ENCODE measurements around the gene HRNR.
"Not testable (repeated sequence)": the region's sequence is repeated elsewhere in the genome, so short reads cannot be mapped to it uniquely, and the experiment has no call there.

HRNR gene

DNA sequence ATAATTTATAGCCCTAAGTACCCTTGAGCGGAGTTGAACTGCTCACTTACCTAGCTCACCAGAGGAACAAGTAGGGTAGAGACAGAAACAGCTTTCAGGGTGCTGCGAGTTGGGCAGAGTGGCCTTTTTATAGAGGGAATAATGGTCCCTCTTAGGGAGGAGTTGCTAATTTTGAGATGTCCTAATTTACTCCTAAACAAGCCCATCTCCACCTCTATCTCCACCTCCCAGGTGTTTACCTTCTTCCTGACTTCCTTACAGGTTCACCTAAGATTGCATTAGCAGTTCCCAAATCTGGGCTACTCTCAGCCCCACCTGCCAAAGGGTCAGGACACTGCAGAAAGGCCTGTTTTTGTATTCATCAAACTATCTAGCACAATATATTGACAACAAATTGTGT is at the start of gene HRNR:
HRNR (minus strand) TSS at position 101 of the 400 bp plus-strand sequence. CDS start 940 bp downstream, outside the sequence.
- DNase-seq (ENCODE audit: low read depth in 2 of 2): no peak

DNA sequence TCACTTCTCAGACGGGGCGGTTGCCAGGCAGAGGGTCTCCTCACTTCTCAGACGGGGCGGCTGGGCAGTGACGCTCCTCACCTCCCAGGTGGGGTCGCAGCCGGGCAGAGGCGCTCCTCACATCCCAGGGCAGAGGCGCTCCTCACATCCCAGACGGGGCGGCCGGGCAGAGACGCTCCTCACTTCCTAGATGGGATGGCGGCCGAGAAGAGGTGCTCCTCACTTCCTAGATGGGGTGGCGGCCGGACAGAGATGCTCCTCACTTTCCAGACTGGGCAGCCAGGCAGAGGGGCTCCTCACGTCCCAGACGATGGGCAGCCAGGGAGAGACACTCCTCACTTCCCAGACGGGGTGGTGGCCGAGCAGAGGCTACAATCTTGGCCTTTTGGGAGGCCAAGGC is 32.4 kb upstream of the HRNR start:
- not testable (repeated sequence) for DNase-seq (ENCODE audit: low read depth in 2 of 2)

DNA sequence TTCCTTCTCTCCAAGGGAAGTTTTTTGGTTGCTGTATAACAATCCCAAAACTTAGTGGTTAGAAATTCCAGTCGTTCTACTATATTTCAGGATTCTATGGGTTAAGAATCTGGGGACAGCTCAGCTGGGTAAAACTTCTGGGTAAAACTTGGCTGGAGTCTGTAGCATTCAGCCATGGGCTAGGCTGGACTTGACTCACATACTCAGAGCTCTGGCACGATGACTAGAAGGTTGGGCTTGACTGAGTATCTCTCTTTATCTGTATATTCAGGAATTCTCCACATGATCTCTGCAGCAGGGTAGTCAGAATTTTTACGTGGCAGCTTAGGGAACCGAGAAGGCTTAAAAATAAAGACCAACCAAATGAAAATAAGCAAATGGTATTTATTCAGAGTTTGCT is 28.2 kb upstream of the HRNR start:
- no peak for DNase-seq (ENCODE audit: low read depth in 2 of 2)

DNA sequence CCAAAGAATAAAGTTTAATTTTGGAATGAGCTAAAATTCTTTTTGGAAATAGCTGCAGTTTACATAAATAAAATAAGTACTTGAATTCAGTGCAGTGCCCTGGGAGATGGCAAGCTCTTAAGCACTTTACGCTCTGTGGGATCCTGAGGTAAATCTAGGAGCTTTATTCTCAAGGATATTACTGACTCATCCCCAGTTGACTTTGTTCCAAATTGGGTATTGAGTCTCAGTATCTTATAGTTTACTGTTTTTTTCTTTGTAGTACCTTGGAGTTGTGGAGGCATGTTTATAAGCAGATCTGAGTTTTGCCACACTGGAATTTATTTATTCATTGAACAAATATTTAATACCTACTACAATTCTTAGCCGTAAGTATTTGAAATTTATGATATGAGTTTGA is 27.4 kb upstream of the HRNR start:
- no peak for DNase-seq (ENCODE audit: low read depth in 2 of 2)

DNA sequence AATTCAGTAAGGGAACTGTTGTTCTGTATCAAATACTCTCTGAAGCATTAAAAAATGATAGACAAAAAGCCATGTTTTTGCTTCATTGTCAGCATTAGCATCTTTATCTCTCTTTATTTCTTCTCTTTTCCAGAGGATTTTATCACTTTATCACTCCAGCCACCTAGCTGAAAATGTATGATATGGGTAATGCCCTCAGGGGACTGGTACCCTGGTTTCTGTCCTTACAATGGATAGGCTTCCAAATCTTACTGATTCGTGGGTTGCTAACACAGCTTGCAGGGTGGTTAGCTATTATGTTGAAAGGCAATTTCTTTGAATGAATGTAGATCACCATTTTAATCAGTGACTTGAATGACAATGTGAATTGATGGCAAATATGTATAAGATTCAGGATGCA is 23.3 kb upstream of the HRNR start:
- no peak for DNase-seq (ENCODE audit: low read depth in 2 of 2)

DNA sequence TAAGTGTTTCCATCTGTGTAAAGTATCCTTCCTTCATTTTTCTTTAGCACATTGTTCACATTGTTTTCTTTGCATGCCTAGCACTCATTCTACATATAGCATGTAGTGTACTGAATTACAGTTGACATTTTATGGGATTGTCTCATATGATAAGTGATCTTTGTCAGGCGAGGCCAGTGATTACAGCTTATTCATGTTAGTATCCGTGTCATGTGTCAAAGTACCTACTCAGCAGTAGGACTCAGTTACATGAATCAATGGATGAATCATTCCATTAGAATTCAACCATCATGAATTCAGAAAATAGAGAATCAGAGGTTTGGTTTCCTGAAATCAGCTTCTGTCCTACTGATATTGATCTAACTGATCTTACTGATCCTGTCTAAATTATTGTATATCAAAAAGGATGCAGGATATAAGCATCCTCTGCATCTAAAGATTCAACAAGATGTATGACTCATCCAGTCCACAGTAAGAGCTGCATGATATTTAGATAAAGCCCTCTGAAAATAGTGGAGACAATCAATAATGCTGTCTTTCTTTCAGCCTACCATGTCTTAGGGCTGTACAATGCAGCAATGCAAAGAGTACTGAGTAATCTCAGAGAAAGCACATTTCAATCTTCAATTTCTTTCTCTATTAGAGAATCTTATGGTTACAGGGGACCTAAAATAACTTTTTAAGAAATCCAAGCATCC is 20.7 kb upstream of the HRNR start:
- no peak for DNase-seq (ENCODE audit: low read depth in 2 of 2)

DNA sequence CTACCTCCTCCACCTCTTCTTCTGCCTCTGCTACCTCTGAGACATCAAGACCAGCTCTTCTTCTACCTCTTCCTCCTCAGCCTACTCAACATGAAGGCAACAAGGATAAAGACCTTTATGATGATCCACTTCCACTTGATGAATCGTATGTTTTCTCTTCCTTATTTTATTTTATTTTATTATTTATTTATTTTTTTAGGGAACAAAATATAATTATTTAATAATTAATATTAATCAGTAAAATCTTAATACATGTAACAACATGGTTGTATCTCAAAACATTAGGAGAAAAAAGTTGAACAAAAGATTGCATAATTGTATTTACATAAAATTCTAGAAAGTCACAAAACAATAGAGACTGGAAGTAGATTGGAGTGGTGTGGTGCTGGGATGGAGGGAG is 13.1 kb upstream of the HRNR start:
- no peak for DNase-seq (ENCODE audit: low read depth in 2 of 2)

DNA sequence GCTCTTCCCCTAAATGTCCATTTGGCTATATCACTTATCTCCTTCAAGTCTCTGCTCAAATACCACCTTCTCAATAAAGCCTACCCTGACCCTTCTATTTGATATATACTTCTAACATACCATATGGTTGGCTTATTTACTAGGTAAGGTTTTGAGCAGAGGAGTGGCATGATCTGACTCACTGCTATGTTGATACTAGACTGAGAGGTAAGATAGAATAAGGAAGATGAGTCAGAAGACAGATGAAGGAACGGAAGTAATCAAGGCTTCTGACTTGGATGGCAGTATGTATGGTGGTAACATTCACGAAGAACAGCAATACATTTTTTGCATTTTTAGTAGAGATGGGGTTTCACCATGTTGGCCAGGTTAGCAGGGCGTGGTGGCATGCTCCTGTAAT is 4.8 kb upstream of the HRNR start:
- no peak for DNase-seq (ENCODE audit: low read depth in 2 of 2)

DNA sequence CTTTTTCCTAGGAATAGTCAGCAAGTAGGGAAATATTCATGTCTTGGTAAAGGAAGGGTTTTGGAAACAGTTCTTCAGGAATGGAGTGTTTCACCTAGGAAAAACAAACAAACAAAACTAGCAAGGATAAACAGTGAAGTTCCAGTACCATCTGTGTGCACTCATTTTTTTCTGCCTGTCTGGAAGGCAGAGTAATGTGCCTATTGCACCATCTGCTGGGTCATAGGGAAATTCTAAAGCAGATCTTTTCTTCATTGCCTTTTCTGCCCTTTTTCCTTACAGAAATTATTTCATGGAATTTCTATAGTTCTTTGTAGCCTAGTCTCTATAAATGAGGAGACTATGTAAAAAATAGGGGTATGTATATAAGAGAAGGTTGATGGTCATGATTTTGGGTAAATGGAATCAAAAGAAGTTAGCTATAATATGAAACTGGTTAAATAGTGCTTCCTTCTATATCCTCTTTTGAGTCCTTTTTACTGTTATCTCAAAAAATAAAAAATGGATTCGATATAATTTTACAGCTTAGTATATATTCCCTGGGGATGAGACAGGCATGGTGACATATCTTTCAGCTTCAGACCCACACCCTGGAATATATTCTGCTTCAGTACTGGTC is 3.4 kb upstream of the HRNR start:
- no peak for DNase-seq (ENCODE audit: low read depth in 2 of 2)

DNA sequence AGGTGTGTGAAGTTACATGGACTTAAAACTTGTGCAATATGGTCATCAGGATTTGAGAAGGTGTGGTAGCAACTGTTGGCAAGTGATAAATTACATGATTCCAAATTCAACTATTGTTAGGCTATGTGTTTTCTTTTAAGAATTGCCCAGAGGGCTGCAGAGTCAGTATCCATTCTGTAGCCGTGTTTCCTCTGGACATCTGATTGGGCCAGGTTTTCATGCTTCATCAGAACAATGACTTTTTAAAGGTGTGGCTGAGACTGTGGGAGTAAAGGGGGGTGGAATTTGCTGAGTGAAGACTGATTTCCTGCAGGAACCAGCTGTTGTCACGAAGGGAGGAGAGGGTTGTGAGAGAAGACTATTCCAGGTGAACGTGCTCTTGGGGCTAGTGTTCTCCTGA is 1.7 kb upstream of the HRNR start:
- DNase-seq (ENCODE audit: low read depth in 2 of 2): no peak

DNA sequence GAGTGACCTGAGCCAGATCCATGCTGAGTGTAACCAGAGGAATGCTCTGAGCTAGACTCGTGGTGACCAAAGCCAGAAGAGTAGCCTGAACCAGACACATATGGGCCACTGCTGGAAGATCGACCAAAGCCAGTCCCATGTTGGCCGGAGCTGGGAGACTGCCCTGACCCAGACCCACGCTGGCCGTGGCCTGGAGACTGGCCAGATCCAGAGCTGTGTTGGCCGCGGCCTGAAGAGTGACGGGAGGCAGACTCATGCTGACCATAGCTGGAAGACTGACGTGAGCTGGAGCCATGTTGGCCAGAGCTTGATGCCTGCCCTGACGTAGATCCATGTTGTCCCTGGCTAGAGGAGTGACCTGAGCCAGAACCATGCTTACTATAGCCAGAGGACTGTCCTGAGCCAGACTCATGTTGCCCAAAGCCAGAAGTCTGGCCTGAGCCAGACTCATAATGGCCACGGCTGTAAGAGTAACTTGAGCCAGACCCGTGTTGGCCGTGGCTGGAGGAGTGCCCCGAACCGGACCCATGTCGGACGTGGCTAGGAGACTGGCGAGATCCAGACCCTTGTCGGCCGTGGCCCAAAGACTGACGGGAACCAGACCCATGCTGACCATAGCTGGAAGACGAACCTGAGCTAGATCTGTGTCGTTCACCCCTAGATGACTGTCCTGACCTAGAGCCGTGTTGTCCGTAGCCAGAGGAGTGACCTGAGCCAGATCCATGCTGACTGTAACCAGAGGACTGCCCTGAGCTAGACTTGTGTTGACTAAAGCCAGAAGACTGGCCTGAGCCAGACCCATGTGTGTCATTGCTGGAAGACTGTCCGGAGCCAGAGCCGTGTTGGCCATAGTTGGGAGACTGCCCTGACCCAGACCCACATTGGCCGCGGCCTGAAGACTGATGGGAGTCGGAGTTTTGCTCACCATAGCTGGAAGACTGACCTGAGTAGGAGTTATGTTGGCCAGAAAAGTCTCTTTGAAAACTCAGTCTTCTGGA is 3.5 kb downstream of the HRNR start:
- DNase-seq (ENCODE audit: low read depth in 2 of 2): no peak

DNA sequence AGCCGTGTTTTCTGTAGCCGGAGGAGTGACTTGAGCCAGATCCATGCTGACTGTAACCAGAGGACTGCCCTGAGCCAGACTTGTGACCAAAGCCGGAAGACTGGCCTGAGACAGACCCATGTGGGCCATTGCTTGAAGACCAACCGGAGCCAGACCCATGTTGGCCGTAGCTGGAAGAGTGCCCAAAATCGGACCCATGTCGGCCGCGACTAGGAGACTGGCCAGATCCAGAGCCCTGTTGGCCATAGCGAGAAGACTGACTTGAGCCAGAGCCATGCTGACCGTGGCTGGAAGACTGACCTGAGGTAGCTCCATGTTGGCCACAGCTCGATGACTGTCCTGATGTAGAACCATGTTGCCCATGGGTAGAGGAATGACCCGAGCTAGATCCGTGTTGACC is 4.6 kb downstream of the HRNR start:
- not testable (repeated sequence) for DNase-seq (ENCODE audit: low read depth in 2 of 2)

DNA sequence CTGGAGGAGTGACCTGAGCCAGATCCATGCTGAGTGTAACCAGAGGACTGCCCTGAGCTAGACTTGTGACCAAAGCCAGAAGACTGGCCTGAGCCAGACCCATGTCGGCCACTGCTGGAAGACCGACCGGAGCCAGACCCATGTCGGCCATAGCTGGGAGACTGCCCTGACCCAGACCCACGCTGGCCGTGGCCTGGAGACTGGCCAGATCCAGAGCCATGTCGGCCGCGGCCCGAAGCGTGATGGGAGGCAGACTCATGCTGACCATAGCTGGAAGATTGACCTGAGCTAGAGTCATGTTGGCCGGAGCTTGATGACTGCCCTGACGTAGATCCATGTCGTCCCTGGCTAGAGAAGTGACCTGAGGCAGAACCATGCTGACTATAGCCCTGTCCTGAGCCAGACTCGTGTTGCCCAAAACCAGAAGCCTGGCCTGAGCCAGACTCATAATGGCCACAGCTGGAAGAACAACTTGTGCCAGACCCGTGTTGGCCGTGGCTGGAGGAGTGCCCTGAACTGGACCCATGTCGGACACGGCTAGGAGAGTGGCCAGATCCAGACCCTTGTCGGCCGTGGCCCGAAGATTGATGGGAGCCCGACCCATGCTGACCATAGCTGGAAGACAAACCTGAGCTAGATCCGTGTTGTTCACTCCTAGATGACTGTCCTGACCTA is 5.1 kb downstream of the HRNR start:
- no peak for DNase-seq (ENCODE audit: low read depth in 2 of 2)

DNA sequence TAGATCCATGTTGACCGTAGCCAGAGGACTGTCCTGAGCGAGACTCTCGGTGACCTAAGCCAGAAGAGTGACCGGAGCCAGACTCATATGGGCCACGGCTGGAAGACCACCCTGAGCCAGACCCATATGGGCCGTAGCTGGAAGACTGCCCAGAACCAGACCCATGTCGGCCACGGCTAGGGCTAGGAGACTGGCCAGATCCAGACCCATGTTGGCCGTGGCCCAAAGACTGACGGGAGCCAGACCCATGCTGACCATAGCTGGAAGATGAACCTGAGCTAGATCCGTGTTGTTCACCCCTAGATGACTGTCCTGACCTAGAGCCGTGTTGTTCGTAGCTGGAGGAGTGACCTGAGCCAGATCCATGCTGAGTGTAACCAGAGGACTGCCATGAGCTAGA is 8.4 kb downstream of the HRNR start:
- not testable (repeated sequence) for DNase-seq (ENCODE audit: low read depth in 2 of 2)

DNA sequence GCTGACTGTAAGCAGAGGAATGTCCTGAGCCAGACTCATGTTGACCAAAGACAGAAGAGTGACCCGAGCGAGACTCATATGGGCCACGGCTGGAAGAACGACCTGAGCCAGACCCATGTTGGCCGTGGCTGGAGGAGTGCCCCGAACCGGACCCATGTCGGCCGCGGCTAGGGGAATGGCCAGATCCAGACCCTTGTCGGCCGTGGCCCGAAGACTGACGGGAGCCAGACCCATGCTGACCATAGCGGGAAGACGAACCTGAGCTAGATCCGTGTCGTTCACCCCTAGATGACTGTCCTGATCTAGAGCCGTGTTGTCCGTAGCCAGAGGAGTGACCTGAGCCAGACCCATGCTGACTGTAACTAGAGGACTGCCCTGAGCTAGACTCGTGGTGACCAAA is 9.1 kb downstream of the HRNR start:
- not testable (repeated sequence) for DNase-seq (ENCODE audit: low read depth in 2 of 2)

DNA sequence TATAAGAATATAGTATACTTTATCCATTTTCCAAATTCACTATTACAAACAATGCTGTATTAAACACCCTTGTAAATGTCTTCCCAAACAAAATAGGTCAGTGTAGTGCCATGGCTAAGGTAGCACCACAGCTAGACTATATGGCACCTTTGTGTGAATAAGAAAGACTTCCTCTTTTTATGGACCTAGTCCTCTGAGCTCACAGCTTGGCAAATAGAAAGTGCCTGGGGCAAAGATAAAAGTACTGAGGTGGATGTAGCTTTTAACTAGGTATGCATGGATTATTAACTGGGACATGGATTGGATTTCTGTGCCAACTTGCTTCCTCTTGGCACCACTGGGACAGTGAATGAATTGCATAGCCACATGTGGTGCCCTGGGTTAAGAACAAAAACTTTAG is 25.0 kb downstream of the HRNR start:
- DNase-seq (ENCODE audit: low read depth in 2 of 2): no peak

DNA sequence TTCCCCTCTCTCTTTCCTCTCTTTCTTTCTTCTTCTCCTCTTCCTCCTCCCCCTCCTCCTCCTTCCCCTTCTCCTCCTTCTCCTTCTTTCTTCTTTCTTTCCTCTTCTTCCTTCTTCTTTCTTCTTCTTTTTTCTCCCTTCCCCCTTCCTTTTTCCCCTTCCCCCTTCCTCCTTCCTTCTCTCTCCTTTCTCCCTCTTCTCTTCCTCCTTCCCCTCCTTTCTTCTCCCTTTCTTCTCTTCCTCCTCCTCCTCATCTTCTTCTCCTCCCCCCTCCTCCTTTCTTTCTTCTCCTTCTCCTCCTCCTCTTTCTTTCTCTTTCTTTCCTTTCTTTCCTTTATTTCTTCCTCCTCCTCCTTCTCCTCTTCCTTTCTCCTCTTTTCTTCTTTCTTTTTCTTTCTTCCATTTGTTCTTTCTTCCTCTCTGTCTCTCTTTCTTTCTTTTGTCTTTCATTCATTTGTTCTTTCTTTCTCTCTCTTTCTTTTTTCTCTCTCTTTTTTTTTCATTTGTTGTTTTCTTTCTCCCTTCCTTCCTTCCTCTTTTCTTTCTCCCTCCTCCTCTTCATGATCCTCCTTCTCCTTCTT is 26.5 kb downstream of the HRNR start:
- no peak for DNase-seq (ENCODE audit: low read depth in 2 of 2)

DNA sequence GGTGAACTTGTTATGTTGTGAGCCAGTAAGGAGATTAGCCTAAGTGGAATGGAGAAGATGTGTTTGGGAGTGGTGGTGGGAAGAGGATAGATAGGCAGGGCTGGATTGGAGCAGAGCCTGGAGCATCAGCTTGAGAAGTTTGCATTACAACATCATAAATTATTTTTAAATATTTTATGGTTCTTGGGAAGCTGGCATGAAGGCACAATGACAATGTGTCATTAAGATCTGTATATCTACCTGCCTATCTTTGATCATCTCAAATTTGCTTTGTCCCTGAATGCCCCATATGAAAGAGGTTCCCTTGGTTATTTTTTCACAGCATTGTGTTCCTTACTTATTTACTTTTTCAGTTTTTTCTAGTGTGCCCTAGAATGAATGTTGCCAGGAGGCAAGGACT is 32.3 kb downstream of the HRNR start:
- DNase-seq (ENCODE audit: low read depth in 2 of 2): no peak

DNA sequence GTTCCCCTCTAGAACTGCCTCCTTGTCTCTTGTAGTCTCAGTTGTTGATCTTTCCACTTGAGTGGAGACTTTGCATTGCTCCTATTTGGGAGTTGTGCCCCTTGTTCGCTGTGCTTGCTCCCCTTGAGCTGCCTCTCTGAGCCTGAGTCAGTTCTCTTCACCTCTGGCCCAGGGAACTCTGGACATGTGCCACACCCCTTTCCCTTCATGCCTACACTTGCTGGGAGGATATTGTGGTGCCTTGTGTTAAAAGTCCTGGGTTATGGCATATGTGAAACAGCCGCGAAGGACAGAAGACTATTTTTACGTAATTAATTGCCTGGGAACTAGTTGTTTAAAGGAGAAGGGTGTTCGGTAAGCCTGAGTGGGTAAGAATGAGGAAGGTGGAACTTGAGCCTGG is 32.7 kb downstream of the HRNR start:
- DNase-seq (ENCODE audit: low read depth in 2 of 2): no peak

DNA sequence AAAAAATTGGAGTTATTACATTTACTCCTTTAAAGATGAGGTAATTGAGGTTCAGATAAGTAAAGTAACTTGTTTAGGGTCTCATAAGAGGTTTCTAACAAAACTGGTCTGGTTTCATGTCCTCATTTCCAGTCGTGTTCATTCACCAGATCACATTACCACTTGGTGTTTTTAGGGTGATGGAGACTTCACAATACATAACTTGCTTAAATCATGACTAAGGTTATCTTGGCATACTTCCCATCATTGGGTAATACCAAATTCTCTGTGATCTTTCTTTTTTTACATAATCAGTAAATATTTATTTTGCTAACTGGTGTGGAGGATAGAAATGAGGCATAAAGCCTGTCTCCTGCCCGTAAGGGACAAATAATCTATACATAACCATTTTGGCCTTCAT is 33.4 kb downstream of the HRNR start:
- no peak for DNase-seq (ENCODE audit: low read depth in 2 of 2)

DNA sequence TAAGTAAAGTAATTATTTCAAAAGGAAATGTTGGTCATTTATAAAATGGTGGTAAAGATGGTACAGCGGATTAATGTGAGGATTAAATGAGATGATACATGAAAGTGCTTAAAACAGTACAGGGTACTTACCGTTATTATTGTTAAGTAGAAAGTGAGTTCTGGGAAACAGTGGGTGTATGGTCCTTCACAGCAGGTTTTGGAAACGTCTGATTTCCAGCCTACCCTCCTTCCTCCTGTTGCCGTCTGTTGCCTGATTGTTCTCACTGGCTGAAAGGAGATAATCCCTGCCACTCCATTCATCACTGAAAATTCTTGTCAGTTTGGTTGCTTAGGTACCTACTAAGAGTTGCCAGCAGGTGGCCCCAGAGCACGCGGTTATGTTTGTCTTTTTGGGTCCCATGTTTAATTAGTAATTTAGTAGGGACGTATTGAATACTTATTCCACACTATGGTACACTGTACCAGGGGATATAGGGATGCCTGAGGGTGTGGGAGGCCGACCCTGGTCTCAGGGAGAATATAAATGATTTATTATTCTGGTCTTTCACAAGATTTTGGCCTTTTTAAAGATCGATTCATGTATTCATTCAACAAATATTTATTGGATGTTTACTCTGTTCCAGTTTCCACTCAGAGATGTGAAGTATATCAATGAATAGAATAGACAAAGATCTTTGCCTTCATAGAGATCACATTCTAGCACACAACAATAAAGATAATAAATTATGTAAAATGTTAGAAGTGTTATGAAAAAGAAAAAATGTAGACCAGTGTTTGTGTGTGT is 34.1 kb downstream of the HRNR start:
- DNase-seq (ENCODE audit: low read depth in 2 of 2): peak; percentile 21 to 48

Data from stimulated activated CD8-positive, alpha-beta memory T cell treated with anti-CD3 and anti-CD28 coated beads, Interleukin-7, amount 100 ng/mL, for 1 hour (primary cell).